ENCODE results near the gene KCNQ1.

DNA sequence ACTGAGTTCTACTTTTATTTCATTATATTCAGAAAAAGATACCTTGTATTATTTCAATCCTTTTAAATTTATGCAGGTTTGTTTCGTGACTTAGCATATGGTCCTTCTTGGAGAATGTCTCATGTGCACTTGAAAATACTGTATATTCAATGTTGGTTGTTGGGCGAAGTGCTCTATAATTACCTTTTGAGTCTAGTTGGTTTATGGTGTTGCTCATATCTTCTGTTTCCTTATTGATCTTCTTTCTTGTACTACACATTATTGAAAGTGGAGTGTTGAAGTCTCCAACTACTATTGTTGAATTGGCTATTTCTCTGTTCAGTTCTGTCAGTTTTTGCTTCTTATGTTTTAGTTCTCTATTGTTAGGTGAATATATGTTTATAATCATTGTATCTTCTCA lies 164.5 kb downstream of the KCNQ1 start:
- TF ChIP-seq GATA3 (IDR thresholded peaks at IDR 0.05; ENCODE audit: low read depth, low read length): no peak
- no peak for TF ChIP-seq GATA2 (IDR thresholded peaks at IDR 0.05; ENCODE audit: low read depth, low read length)
